ENCODE results near the gene OR6V1. TPM values are rescaled to one million over a fixed set of nuclear protein-coding genes. Genes with fewer than 3 reads are reported as not detected.
"Not testable (repeated sequence)": the region's sequence is repeated elsewhere in the genome, so short reads cannot be mapped to it uniquely, and the experiment has no call there.

Gene OR6V1
- polyA plus RNA-seq, 1 donor (not counting 4 experiments of a cell fraction or from before 2014, with no cell fraction given): not detected

DNA sequence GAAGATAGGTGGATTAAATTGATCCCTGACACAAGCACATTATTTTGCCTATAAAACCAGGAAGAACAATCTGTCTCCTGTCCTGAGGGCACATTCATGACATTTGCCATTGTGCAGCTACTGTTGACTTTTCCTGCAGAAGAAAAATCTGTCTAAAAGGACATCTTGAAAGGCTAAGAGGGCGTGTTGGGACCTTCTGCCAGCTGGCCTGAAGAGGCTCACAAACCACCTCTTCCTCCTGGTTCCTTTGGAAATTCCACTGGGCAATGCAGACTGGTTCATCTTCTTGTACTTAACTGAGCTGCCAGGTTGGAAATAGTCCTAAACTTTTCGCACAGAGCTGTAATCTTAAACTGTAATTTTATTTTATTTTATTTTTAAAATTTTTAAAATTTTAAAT, 44.0 kb downstream of the OR6V1 start:
- no peak for FAIRE-seq
- DNase-seq (ENCODE audit: low read depth, low spot score): no peak
- no peak overlapping the region for H3K27ac ChIP-seq (ENCODE audit: control insufficient read depth, insufficient read depth, low read length)
- TF ChIP-seq, protein P1, sequence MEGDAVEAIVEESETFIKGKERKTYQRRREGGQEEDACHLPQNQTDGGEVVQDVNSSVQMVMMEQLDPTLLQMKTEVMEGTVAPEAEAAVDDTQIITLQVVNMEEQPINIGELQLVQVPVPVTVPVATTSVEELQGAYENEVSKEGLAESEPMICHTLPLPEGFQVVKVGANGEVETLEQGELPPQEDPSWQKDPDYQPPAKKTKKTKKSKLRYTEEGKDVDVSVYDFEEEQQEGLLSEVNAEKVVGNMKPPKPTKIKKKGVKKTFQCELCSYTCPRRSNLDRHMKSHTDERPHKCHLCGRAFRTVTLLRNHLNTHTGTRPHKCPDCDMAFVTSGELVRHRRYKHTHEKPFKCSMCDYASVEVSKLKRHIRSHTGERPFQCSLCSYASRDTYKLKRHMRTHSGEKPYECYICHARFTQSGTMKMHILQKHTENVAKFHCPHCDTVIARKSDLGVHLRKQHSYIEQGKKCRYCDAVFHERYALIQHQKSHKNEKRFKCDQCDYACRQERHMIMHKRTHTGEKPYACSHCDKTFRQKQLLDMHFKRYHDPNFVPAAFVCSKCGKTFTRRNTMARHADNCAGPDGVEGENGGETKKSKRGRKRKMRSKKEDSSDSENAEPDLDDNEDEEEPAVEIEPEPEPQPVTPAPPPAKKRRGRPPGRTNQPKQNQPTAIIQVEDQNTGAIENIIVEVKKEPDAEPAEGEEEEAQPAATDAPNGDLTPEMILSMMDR (optimal IDR thresholded peaks at IDR 0.05 in 1 of 3, IDR thresholded peaks at IDR 0.05 in 1 of 3, conservative IDR thresholded peaks at IDR 0.05 in 1 of 3; ENCODE audit: extremely low read depth in 1 of 3, insufficient read depth in 2 of 3, low read length in 3 of 3): no peak
- TF ChIP-seq EZH2 (IDR thresholded peaks at IDR 0.05; ENCODE audit: low read length): no peak
- no peaks in the 10 kb centered on the region for H3K79me2 ChIP-seq (ENCODE audit: control insufficient read depth, insufficient read depth, low read length)
- H3K4me1 ChIP-seq (ENCODE audit: control insufficient read depth, extremely low read depth, insufficient read depth, low read length): no peaks in the 10 kb centered on the region
- H3K9ac ChIP-seq (ENCODE audit: control insufficient read depth, extremely low read depth, insufficient read depth, low read length): no peak overlapping the region
- H3K9me3 ChIP-seq (ENCODE audit: control insufficient read depth, low read depth, low read length): no peaks in the 10 kb centered on the region
- H3K9me1 ChIP-seq (ENCODE audit: control insufficient read depth, extremely low read depth, insufficient read depth, low read length): no peaks in the 10 kb centered on the region
- H4K20me1 ChIP-seq (ENCODE audit: control insufficient read depth, extremely low read depth, insufficient read depth, low read length): no peaks in the 10 kb centered on the region
- dilution Hi-C loops (cut with MboI; ENCODE audit: extremely low pct_ligation_motif_present, low sequenced_read_pairs): no loop called here
- H3K36me3 ChIP-seq (ENCODE audit: control insufficient read depth in 2 of 2, extremely low read depth in 1 of 2, insufficient read depth in 2 of 2, low read length in 2 of 2): no peaks in the 10 kb centered on the region
- H3K4me2 ChIP-seq (ENCODE audit: control insufficient read depth, extremely low read depth, insufficient read depth, low read depth, low read length): no peak overlapping the region
- H2AFZ ChIP-seq (ENCODE audit: control insufficient read depth, low read length): no peak overlapping the region
- no peaks in the 10 kb centered on the region for H3K27me3 ChIP-seq (ENCODE audit: control insufficient read depth, extremely low read depth, insufficient read depth, low read length)
- no peak overlapping the region for H3K4me3 ChIP-seq (ENCODE audit: control insufficient read depth in 2 of 3, extremely low read depth in 1 of 3, insufficient read depth in 2 of 3, low read depth in 1 of 3, low read length in 3 of 3)

DNA sequence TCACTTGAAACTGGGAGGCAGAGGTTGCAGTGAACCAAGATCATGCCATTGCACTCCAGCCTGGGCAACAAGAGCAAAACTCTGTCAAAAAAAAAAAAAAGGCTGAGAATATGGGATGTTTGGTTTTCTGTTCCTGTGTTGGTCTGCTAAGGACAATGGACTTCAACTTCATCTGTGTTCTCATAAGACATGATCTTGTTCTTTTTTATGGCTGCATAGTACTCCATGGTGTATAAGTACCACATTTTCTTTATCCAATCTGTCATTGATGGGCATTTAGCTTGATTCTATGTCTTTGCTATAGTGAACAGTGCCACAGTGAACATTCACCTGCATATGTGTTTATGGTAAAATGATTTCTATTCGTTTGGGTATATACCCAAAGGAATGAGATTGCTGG, 47.4 kb downstream of the OR6V1 start:
- H3K4me3 ChIP-seq (ENCODE audit: control insufficient read depth in 2 of 3, extremely low read depth in 1 of 3, insufficient read depth in 2 of 3, low read depth in 1 of 3, low read length in 3 of 3); H3K4me1 ChIP-seq (ENCODE audit: control insufficient read depth, extremely low read depth, insufficient read depth, low read length); dilution Hi-C loops (cut with MboI; ENCODE audit: extremely low pct_ligation_motif_present, low sequenced_read_pairs); H3K4me2 ChIP-seq (ENCODE audit: control insufficient read depth, extremely low read depth, insufficient read depth, low read depth, low read length); H3K27me3 ChIP-seq (ENCODE audit: control insufficient read depth, extremely low read depth, insufficient read depth, low read length); H3K36me3 ChIP-seq (ENCODE audit: control insufficient read depth in 2 of 2, extremely low read depth in 1 of 2, insufficient read depth in 2 of 2, low read length in 2 of 2); H3K79me2 ChIP-seq (ENCODE audit: control insufficient read depth, insufficient read depth, low read length); H2AFZ ChIP-seq (ENCODE audit: control insufficient read depth, low read length); H3K9me1 ChIP-seq (ENCODE audit: control insufficient read depth, extremely low read depth, insufficient read depth, low read length); H3K9ac ChIP-seq (ENCODE audit: control insufficient read depth, extremely low read depth, insufficient read depth, low read length); H3K27ac ChIP-seq (ENCODE audit: control insufficient read depth, insufficient read depth, low read length); H3K9me3 ChIP-seq (ENCODE audit: control insufficient read depth, low read depth, low read length); DNase-seq (ENCODE audit: low read depth, low spot score); FAIRE-seq; H4K20me1 ChIP-seq (ENCODE audit: control insufficient read depth, extremely low read depth, insufficient read depth, low read length): not testable (repeated sequence)

Other genes with a start within 250 kb of the OR6V1 start
- 0.59 to 3.0 TPM (median 1.9 TPM) in 3 replicates for gene EPHB6, start 197.3 kb upstream of the OR6V1 start, polyA plus RNA-seq
- gene TRPV6, start 166.6 kb upstream of the OR6V1 start, polyA plus RNA-seq: 0.63 to 1.8 TPM (median 1.5 TPM) in 3 replicates
- not detected in 3 replicates for gene TRPV5, start 118.6 kb upstream of the OR6V1 start, polyA plus RNA-seq
- gene LLCFC1, start 112.9 kb upstream of the OR6V1 start, polyA plus RNA-seq: not detected in 3 replicates
- gene KEL, start 90.0 kb upstream of the OR6V1 start, polyA plus RNA-seq: 0.09 TPM in 1 of 3 replicates, not detected in the others
- gene OR9A2, start 25.2 kb upstream of the OR6V1 start, polyA plus RNA-seq: not detected in 3 replicates
- not detected in 3 replicates for gene PIP, start 79.7 kb downstream of the OR6V1 start, polyA plus RNA-seq
- not detected in 3 replicates for gene TAS2R39, start 131.1 kb downstream of the OR6V1 start, polyA plus RNA-seq
- not detected in 3 replicates for gene TAS2R40, start 169.7 kb downstream of the OR6V1 start, polyA plus RNA-seq
- 133 to 171 TPM (median 157 TPM) in 3 replicates for gene GSTK1, start 211.1 kb downstream of the OR6V1 start, polyA plus RNA-seq
- gene TMEM139, start 232.6 kb downstream of the OR6V1 start, polyA plus RNA-seq: 20.9 to 25.1 TPM (median 22.3 TPM) in 3 replicates
- 9.1 to 21.9 TPM (median 12.8 TPM) in 3 replicates for gene CASP2, start 236.0 kb downstream of the OR6V1 start, polyA plus RNA-seq

Measured in keratinocyte (primary cell).